ENCODE results near the gene RPGR. TPM values are rescaled to one million over a fixed set of nuclear protein-coding genes. Genes with fewer than 3 reads are reported as not detected.

Gene RPGR
- total RNA-seq = 10 to 100 TPM in 3 of 4 donors, 1 to 10 TPM in 1; 9.6 to 17.0 (median 11.9) TPM

DNA sequence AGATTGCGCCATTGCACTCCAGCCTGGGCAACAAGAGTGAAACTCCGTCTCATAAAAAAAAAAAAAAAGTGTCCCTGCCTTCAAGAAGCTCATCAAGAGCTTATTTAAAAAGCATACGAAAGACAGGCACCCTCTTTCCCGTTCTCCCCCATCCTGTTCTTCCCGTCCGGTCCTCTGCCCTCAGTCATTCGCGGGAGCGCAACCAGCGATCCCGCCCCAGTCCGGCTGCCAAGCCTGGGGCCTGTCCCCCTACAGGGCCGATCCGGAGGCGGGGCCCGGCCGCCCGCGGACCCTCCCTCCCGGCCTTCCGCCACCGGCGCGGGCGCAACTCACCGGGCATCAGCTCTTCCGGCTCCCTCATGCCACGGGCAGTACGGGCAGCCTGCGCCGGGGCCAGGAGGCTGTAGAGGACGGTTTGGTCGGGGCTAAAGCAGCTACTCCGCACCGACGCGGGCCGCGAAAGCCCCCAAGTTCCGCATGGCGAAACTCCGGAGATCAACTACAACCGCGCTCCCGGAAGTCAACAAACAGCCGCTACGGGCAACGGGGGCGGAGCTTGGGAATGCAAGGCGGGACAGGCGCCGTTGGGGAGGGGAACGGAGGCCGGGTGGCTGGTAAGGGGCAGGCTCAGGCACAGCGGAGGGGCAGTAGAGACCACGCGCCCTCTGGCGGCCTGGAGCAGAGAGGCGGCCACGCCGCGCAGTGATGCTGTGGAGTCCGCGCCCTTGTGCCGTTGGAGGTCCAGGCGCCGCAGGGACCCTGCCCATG, at the start of gene RPGR:
RPGR (minus strand) TSS at position 503 of the 768 bp plus-strand sequence; CDS start at position 361, 142 bp downstream.
- TF ChIP-seq EP300 (IDR thresholded peaks at IDR 0.05) (no peak), POLR2AphosphoS5 (IDR thresholded peaks at IDR 0.05) (peak; percentile 82 to 83)
- TF ChIP-seq, protein P1, sequence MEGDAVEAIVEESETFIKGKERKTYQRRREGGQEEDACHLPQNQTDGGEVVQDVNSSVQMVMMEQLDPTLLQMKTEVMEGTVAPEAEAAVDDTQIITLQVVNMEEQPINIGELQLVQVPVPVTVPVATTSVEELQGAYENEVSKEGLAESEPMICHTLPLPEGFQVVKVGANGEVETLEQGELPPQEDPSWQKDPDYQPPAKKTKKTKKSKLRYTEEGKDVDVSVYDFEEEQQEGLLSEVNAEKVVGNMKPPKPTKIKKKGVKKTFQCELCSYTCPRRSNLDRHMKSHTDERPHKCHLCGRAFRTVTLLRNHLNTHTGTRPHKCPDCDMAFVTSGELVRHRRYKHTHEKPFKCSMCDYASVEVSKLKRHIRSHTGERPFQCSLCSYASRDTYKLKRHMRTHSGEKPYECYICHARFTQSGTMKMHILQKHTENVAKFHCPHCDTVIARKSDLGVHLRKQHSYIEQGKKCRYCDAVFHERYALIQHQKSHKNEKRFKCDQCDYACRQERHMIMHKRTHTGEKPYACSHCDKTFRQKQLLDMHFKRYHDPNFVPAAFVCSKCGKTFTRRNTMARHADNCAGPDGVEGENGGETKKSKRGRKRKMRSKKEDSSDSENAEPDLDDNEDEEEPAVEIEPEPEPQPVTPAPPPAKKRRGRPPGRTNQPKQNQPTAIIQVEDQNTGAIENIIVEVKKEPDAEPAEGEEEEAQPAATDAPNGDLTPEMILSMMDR (IDR thresholded peaks at IDR 0.05) = peak; percentile 73 to 80 (median 79)
- intact Hi-C loops (cut with DNase I) = loop anchor here (10.0 kb wide), 1 partner anchor 402 kb away; no protein-coding TSS in a partner anchor
- Histone ChIP-seq H3K4me3 (peak within 1 kb of the TSS; percentile 65 to 76 (median 72)), H3K36me3 (no peaks in the 10 kb centered on the region), H3K9me3 (no peaks in the 10 kb centered on the region), H3K4me1 (peaks cover 4 to 9% (median 7%) of the 10 kb centered on the region in 4 donors), H3K27me3 (no peaks in the 10 kb centered on the region), H3K27ac (replicated peaks in 1 of 4) (peak within 1 kb of the TSS; percentile 83 to 91 (median 88))
- DNase-seq (ENCODE audit: extremely low spot score) = peak; percentile 94
- WGBS = 19% methylated on average over 12 of the region's 67 CpGs

DNA sequence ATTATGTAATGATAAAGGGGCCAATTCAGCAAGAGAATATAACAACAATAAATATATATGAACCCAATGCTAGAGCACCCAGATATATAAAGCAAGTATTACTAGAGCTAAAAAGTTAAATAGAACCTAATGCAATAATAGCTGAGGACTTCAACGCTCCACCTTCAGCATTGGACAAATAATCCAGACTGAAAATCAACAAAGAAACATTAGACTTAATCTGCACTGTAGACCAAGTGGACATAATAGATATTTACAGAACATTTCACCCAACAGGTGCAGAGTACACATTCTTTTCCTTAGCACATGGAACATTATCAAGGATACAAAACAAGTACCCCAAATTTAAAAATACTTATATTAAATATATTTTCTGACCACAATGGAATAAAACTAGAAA, 49.4 kb upstream of the RPGR start:
- TF ChIP-seq, protein P1 (IDR thresholded peaks at IDR 0.05) = no peak
- TF ChIP-seq POLR2AphosphoS5 (IDR thresholded peaks at IDR 0.05) (no peak), EP300 (IDR thresholded peaks at IDR 0.05) (no peak), POLR2A (IDR thresholded peaks at IDR 0.05; ENCODE audit: low read depth) (no peak)

GRCh38 chrX:38375891-38376290, 48.6 kb upstream of the RPGR start:
- no peak overlapping the region for H3K4me3 ChIP-seq
- H3K27ac ChIP-seq (replicated peaks in 1 of 4) = no peak overlapping the region
- H3K4me1 ChIP-seq = no peaks in the 10 kb centered on the region
- H3K36me3 ChIP-seq = no peaks in the 10 kb centered on the region
- WGBS = 15% methylated on average over 1 of the region's 1 CpG
- TF ChIP-seq, protein P1 (IDR thresholded peaks at IDR 0.05) = peak in 1 of 3 experiments; percentile 4
- TF ChIP-seq POLR2AphosphoS5 (IDR thresholded peaks at IDR 0.05) = no peak
- peaks cover 0 to 11% (median 0%) of the 10 kb centered on the region in 4 donors for H3K27me3 ChIP-seq
- no peak for DNase-seq (ENCODE audit: extremely low spot score)
- intact Hi-C loops (cut with DNase I) = no loop called here
- peaks cover 0 to 7% (median 0%) of the 10 kb centered on the region in 4 donors for H3K9me3 ChIP-seq

More for the DNA sequence above, 49.4 kb upstream of the RPGR start:
- intact Hi-C loops (cut with DNase I) = no loop called here
- Histone ChIP-seq H3K9me3 (peaks cover 0 to 7% (median 0%) of the 10 kb centered on the region in 4 donors), H3K36me3 (no peaks in the 10 kb centered on the region), H3K27me3 (peaks cover 0 to 11% (median 0%) of the 10 kb centered on the region in 4 donors), H3K27ac (replicated peaks in 1 of 4) (no peak overlapping the region), H3K4me3 (no peak overlapping the region), H3K4me1 (no peaks in the 10 kb centered on the region)
- DNase-seq (ENCODE audit: extremely low spot score) = no peak
- 50% methylated on average over 1 of the region's 1 CpG for WGBS

DNA sequence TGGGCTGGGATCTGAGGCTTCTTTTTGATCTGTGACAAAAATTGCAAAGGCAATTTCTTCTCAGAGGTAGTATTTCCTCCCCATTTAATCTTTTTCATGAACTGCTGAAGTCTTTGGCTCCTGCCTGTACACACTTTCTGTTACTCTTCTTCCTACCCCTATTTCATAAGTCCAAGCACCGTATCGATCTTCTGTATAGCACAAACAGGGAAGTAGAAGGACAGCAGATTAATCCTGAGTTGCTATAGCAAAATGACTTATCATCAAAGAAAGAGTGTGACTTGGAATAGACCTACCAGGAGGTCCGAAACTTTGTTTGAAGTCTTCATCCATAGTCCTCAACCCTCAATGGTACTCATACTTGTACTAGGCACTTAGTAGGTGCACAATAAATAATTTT, 47.1 kb upstream of the RPGR start:
- no peak for DNase-seq (ENCODE audit: extremely low spot score)
- TF ChIP-seq POLR2A (IDR thresholded peaks at IDR 0.05; ENCODE audit: low read depth) = no peak
- no peak for TF ChIP-seq EP300 (IDR thresholded peaks at IDR 0.05)
- TF ChIP-seq POLR2AphosphoS5 (IDR thresholded peaks at IDR 0.05) = no peak
- TF ChIP-seq, protein P1 (IDR thresholded peaks at IDR 0.05) = no peak
- Histone ChIP-seq H3K4me1 (no peaks in the 10 kb centered on the region), H3K27ac (replicated peaks in 1 of 4) (no peak overlapping the region), H3K9me3 (peaks cover 0 to 7% (median 0%) of the 10 kb centered on the region in 4 donors), H3K36me3 (no peaks in the 10 kb centered on the region), H3K4me3 (no peak overlapping the region), H3K27me3 (peaks cover 0 to 11% (median 0%) of the 10 kb centered on the region in 4 donors)
- 90% methylated on average over 3 of the region's 3 CpGs for WGBS
- intact Hi-C loops (cut with DNase I) = no loop called here

Data from esophagus muscularis mucosa (tissue), 4 donors.